PC-9 (cell line): ENCODE results near the gene VSX2. TPM values are rescaled to one million over a fixed set of nuclear protein-coding genes. Genes with fewer than 3 reads are reported as not detected.

ENCODE experiments used
- BruUV-seq: library from RNA; stranded (reverse); fragments of 400-500 nt; replicated peaks from 2 replicates; lab custom pipeline; 2021; lab: Mats Ljungman, UMichigan
- CTCF ChIA-PET: fragments of 300-600 bp; sonication (Branson Sonifier 250); formaldehyde crosslinking; loops from one replicate; lab custom pipeline; 2022; ENCODE audit warnings: antibody characterized with exemption; lab: Charles Lee
- POLR2A ChIA-PET: fragments of 300-600 bp; sonication (Branson Sonifier 250); formaldehyde crosslinking; loops from one replicate; lab custom pipeline; 2022; ENCODE audit warnings: antibody characterized with exemption; ENCODE audit not compliant: unreplicated experiment; lab: Charles Lee
- DNase-seq, 2 experiments: peaks; one replicate each; pipeline versions ENCODE4 v3.0.0 to v3.0.0-alpha.2; 2015 to 2022; ENCODE audit warnings: mixed read lengths in 1 of 2
- H2AFZ ChIP-seq: fragments of 200-600 bp; sonication (generic); 2 replicates; pipeline ENCODE4 v1.8.1; 2017; ENCODE audit warnings: antibody characterized with exemption
- H3F3A ChIP-seq: fragments of 200-600 bp; sonication (generic); 2 replicates; pipeline ENCODE4 v1.8.1; 2017; ENCODE audit warnings: antibody characterized with exemption, mild to moderate bottlenecking, low read depth; ENCODE audit not compliant: insufficient read depth
- H3K27ac ChIP-seq: fragments of 200-600 bp; sonication (generic); 2 replicates; pipeline ENCODE4 v1.6.1; 2016; ENCODE audit warnings: mixed run types
- H3K27me3 ChIP-seq: fragments of 200-600 bp; sonication (generic); 2 replicates; pipeline ENCODE4 v1.6.1; 2016; ENCODE audit warnings: low read depth, mixed run types; ENCODE audit not compliant: insufficient read depth
- H3K36me3 ChIP-seq: fragments of 200-600 bp; sonication (generic); 2 replicates; pipeline ENCODE4 v1.6.1; 2016; ENCODE audit warnings: low read depth, mixed run types
- H3K4me1 ChIP-seq: fragments of 200-600 bp; sonication (generic); replicated peaks from 2 replicates; pipeline ENCODE4 v1.6.1; 2016; ENCODE audit warnings: mixed run types; ENCODE audit not compliant: insufficient read depth
- H3K4me2 ChIP-seq: fragments of 200-600 bp; sonication (generic); 2 replicates; pipeline ENCODE4 v1.6.1; 2017; ENCODE audit warnings: mixed run types
- H3K4me3 ChIP-seq: fragments of 200-600 bp; sonication (generic); 2 replicates; pipeline ENCODE4 v1.6.1; 2016; ENCODE audit warnings: mixed run types
- H3K79me2 ChIP-seq: fragments of 200-600 bp; sonication (generic); 2 replicates; pipeline ENCODE4 v1.6.1; 2017; ENCODE audit warnings: low read depth, mixed run types
- H3K9me2 ChIP-seq: fragments of 200-600 bp; sonication (generic); 2 replicates; pipeline ENCODE4 v1.8.1; 2017; ENCODE audit warnings: mild to moderate bottlenecking; ENCODE audit not compliant: insufficient read depth
- H3K9me3 ChIP-seq: fragments of 200-600 bp; sonication (generic); 2 replicates; pipeline ENCODE4 v1.8.1; 2016; ENCODE audit warnings: low read depth; ENCODE audit not compliant: insufficient read depth
- H4K20me1 ChIP-seq: fragments of 200-600 bp; sonication (generic); 2 replicates; pipeline ENCODE4 v1.8.1; 2017; ENCODE audit not compliant: insufficient read depth
- CTCF ChIP-seq: fragments of 200-600 bp; sonication (generic); conservative IDR thresholded peaks from 2 replicates; pipeline ENCODE4 v1.6.1; 2017; ENCODE audit warnings: mixed run types, antibody characterized with exemption, mild to moderate bottlenecking, moderate library complexity
- EZH2 ChIP-seq: fragments of 200-600 bp; sonication (generic); IDR thresholded peaks from 2 replicates; pipeline ENCODE4 v1.8.0; 2017; ENCODE audit warnings: antibody characterized with exemption, low read depth
- intact Hi-C: fragments of 100-400 bp; cut with micrococcal nuclease; formaldehyde crosslinking; loops from one replicate; pipeline ENCODE4 v1.10.0; 2022; ENCODE audit not compliant: unreplicated experiment
- total RNA-seq: library from RNA; stranded (reverse); gene quantifications from 2 replicates; pipeline ENCODE4 v1.2.3, GENCODE V29; 2021

The VSX2 gene
- total RNA-seq, 1 experiment from 2014 or later, result not detected

DNA sequence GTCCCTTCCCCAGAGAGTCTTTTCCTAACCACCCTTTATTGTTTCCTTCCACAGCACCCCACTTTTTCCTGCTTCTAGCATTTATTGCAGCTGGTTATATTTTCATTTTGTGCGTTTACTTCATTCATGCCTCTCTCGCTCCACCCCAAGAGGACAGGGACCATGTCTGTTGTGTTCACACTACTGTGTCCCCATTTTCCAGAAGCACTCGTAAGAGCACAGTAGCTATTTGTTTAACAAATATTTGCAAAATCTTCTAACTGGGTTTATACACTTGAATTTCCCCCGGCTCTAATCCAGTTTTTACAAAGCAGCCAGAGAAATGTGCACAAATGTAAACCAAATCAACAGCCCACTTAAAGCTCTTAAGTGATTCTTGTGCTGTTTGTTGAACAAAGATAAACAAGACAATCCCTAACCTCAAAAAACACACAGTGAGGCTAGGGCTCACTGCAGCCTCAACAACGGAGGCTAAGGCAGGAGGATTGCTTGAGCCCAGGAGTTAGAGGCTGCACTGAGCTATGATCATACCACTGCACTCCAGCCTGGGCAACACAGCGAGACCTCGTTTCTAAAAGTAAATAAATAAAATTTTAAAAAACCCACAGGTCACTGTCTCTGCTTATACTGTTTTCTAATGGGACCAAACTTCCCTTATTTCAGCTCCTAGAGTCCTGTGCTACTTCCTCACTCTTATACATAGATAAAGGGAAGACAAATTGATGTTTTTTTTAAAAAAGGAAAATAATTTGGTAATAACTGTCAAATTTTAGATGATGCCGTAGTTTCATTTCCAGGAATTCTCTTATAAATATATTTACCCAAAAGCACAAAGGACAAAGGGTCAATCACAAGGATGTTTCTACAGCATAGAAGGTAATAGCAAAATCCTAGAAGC is 70.1 kb downstream of the VSX2 start:
- no peak for DNase-seq
- no peaks in the 10 kb centered on the region for H3F3A ChIP-seq
- ChIA-PET POLR2A (no interaction called here), CTCF (interaction anchor here (0.6 kb wide), 3 partner anchors 40 to 714 kb away, joined by 3 to 6 read pairs (median 3); no protein-coding TSS in a partner anchor)
- H3K79me2 ChIP-seq, result no peaks in the 10 kb centered on the region
- H3K36me3 ChIP-seq, result no peaks in the 10 kb centered on the region
- H3K27ac ChIP-seq, result no peak overlapping the region
- BruUV-seq, result no TSS peak
- H3K9me2 ChIP-seq, result no peaks in the 10 kb centered on the region
- no peaks in the 10 kb centered on the region for H3K27me3 ChIP-seq
- H3K9me3 ChIP-seq, result no peaks in the 10 kb centered on the region
- 0 out of 2 replicates have a peak, but pooled peaks cover 5% of the 10 kb centered on the region for H3K4me1 ChIP-seq
- intact Hi-C loops, result no loop called here
- no peak overlapping the region for H3K4me2 ChIP-seq
- no peaks in the 10 kb centered on the region for H4K20me1 ChIP-seq
- no peak overlapping the region for H2AFZ ChIP-seq
- no peak overlapping the region for H3K4me3 ChIP-seq
- TF ChIP-seq EZH2, result no peak
- no peak for TF ChIP-seq CTCF

DNA sequence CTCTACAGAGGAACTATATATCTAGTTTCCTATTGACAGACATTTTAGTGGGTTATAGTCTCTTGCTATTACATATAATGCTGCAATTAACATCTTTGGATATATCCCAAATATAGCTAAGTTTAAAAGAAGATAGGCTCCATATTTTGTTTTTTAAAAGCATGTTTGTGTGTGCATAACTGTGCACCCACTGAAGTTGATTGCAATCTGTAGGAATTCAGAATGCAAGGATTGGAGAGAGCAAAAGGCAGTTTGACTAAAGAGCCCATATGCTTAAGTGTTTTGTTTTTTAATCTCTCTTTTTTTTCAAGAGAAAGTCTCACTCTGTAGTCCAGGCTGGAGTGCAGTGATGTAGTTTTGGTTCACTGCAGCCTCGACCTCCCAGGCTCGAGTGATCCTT is 72.9 kb downstream of the VSX2 start:
- no TSS peak for BruUV-seq
- Histone ChIP-seq H3K27ac (no peak overlapping the region), H3K9me3 (no peaks in the 10 kb centered on the region), H3K36me3 (no peaks in the 10 kb centered on the region), H3K4me3 (no peak overlapping the region), H3K27me3 (no peaks in the 10 kb centered on the region), H3F3A (no peaks in the 10 kb centered on the region), H4K20me1 (no peaks in the 10 kb centered on the region), H3K4me2 (no peak overlapping the region), H2AFZ (no peak overlapping the region), H3K9me2 (no peaks in the 10 kb centered on the region), H3K4me1 (0 out of 2 replicates have a peak, but pooled peaks cover 5% of the 10 kb centered on the region), H3K79me2 (no peaks in the 10 kb centered on the region)
- TF ChIP-seq EZH2, result no peak
- TF ChIP-seq CTCF, result no peak
- no peak for DNase-seq
- CTCF ChIA-PET, result interaction anchor here (0.6 kb wide), 3 partner anchors 60 to 766 kb away, joined by 3 to 4 read pairs (median 3); no protein-coding TSS in a partner anchor
- POLR2A ChIA-PET, result no interaction called here
- intact Hi-C loops, result no loop called here

Other genes starting within 250 kb of the VSX2 start
- gene ENTPD5, start 220.2 kb upstream of the VSX2 start, total RNA-seq, result 12.3 and 12.6 TPM in 2 replicates
- gene BBOF1, start 220.1 kb upstream of the VSX2 start, total RNA-seq, result 5.5 and 6.8 TPM in 2 replicates
- 53.1 and 54.5 TPM in 2 replicates for gene ALDH6A1, start 155.0 kb upstream of the VSX2 start, total RNA-seq
- gene LIN52, start 154.5 kb upstream of the VSX2 start, total RNA-seq, result 18.8 TPM in 2 replicates
- 150 and 179 TPM in 2 replicates for gene ABCD4, start 63.5 kb downstream of the VSX2 start, total RNA-seq
- not detected in 2 replicates for gene VRTN, start 109.0 kb downstream of the VSX2 start, total RNA-seq
- 0.38 and 0.52 TPM in 2 replicates for gene SYNDIG1L, start 186.8 kb downstream of the VSX2 start, total RNA-seq